K562 (cell line): Measurements from ENCODE around the gene DAPL1. TPM values are rescaled to one million over a fixed set of nuclear protein-coding genes. Genes with fewer than 3 reads are reported as not detected.

Experiments used
- ATAC-seq: fragments of 200-7000 bp; cut with Tn5 transposase; 3 replicates; pipeline ENCODE4 v1.9.1; 2020; ENCODE audit warnings: moderate library complexity
- BruUV-seq: library from RNA; stranded (reverse); fragments of 400-500 nt; replicated peaks from 2 replicates; lab custom pipeline; 2021; lab: Mats Ljungman, UMichigan
- CTCF ChIA-PET: fragments of 300-600 bp; formaldehyde crosslinking; extraction: SDS; loops from one replicate; lab custom pipeline; 2021; ENCODE audit warnings: low intra/inter-chr PET ratio; lab: Yijun Ruan, JAX
- POLR2A ChIA-PET: fragments of 300-600, 350-650 bp; sonication (Branson Sonifier 250); formaldehyde crosslinking; extraction: SDS; loops from one replicate; lab custom pipeline; 2021; ENCODE audit warnings: antibody characterized with exemption, inconsistent platforms; lab: Yijun Ruan, JAX
- DNase-seq, 4 experiments: peaks; one replicate each; pipeline versions ENCODE4 v3.0.0 to v3.0.0-alpha.2; 2011 to 2018; ENCODE audit warnings: low spot score in 3 of 4, mixed read lengths in 3 of 4; ENCODE audit errors: extremely low read depth in 1 of 4
- FAIRE-seq: peaks from 2 replicates; lab custom pipeline; 2011; peaks lifted over from hg19 to GRCh38; lab: Jason Lieb, UNC
- H2AFZ ChIP-seq: 2 replicates; pipeline ENCODE4 v1.6.0; 2011; ENCODE audit warnings: low read depth, low read length, control low read depth, inconsistent platforms
- H3K27ac ChIP-seq: fragments of 200-600 bp; 3 replicates; pipeline ENCODE4 v1.8.0; 2011; ENCODE audit warnings: low read depth, mild to moderate bottlenecking, control low read depth, inconsistent platforms, low read length, moderate library complexity, mixed read lengths; ENCODE audit errors: extremely low read depth
- H3K27me3 ChIP-seq, 2 experiments: fragments of 300-600 bp in 1 of 2; 2 replicates in 1 of 2; 3 replicates in 1 of 2; pipeline versions ENCODE4 v1.6.0 to v1.8.0; 2011; ENCODE audit warnings: inconsistent platforms in 2 of 2, low read length in 2 of 2, mild to moderate bottlenecking in 1 of 2, mixed read lengths in 1 of 2, moderate library complexity in 1 of 2; ENCODE audit not compliant: control insufficient read depth in 2 of 2, insufficient read depth in 2 of 2
- H3K36me3 ChIP-seq: fragments of 300-600 bp; 3 replicates; pipeline ENCODE4 v1.8.0; 2011; ENCODE audit warnings: mild to moderate bottlenecking, low read length, inconsistent platforms; ENCODE audit not compliant: control insufficient read depth, insufficient read depth
- H3K4me1 ChIP-seq, 2 experiments: fragments of 200-600 bp in 1 of 2; replicated peaks in 1 of 2; 2 replicates in 1 of 2; 3 replicates in 1 of 2; pipeline versions ENCODE4 v1.5.1 to v1.8.0; 2011; ENCODE audit warnings: inconsistent platforms in 2 of 2, low read length in 2 of 2, mild to moderate bottlenecking in 1 of 2, mixed read lengths in 1 of 2, moderate library complexity in 1 of 2; ENCODE audit not compliant: control insufficient read depth in 2 of 2, insufficient read depth in 2 of 2
- H3K4me2 ChIP-seq: 2 replicates; pipeline ENCODE4 v1.6.1; 2011; ENCODE audit warnings: low read length, control low read depth, inconsistent platforms, mixed read lengths; ENCODE audit not compliant: insufficient read depth
- H3K4me3 ChIP-seq: fragments of 200-600 bp; sonication (generic), shearing (Covaris generic); 2 replicates; pipeline ENCODE4 v1.5.1; 2016; ENCODE audit warnings: control low read depth, inconsistent platforms
- H3K79me2 ChIP-seq: fragments of 200-600 bp; 3 replicates; pipeline ENCODE4 v1.8.0; 2011; ENCODE audit warnings: low read length, inconsistent platforms; ENCODE audit not compliant: control insufficient read depth, insufficient read depth
- H3K9ac ChIP-seq, 2 experiments: 2 replicates each; pipeline versions ENCODE4 v1.6.0 to v1.6.1; 2011; ENCODE audit warnings: low read depth in 2 of 2, low read length in 2 of 2, control low read depth in 1 of 2, inconsistent platforms in 1 of 2, mild to moderate bottlenecking in 1 of 2, mixed read lengths in 1 of 2; ENCODE audit not compliant: insufficient read depth in 1 of 2
- H3K9me1 ChIP-seq: one replicate; pipeline ENCODE4 v1.6.0; 2011; ENCODE audit warnings: inconsistent platforms, mild to moderate bottlenecking, low read length, moderate library complexity; ENCODE audit not compliant: control insufficient read depth, insufficient read depth
- H3K9me3 ChIP-seq: replicated peaks from 2 replicates; pipeline ENCODE4 v1.5.1; 2011; ENCODE audit warnings: low read depth, low read length, inconsistent platforms; ENCODE audit not compliant: control insufficient read depth, insufficient read depth
- H4K20me1 ChIP-seq: replicated peaks from 2 replicates; pipeline ENCODE4 v1.6.1; 2011; ENCODE audit warnings: low read length, inconsistent platforms, mixed read lengths; ENCODE audit not compliant: control insufficient read depth, insufficient read depth
- FUS ChIP-seq: fragments of 200-400 bp; formaldehyde crosslinking; optimal IDR thresholded peaks from 2 replicates; pipeline ENCODE3; 2017; ENCODE audit warnings: low read depth, low read length
- IRF2 ChIP-seq: sonication (generic); formaldehyde crosslinking; IDR thresholded peaks from 2 replicates; pipeline ENCODE4 v1.8.1; 2022; ENCODE audit warnings: mild to moderate bottlenecking, missing genetic modification reagents
- LCOR ChIP-seq: sonication (generic); formaldehyde crosslinking; IDR thresholded peaks from 2 replicates; pipeline ENCODE4 v1.8.0; 2022; ENCODE audit warnings: mild to moderate bottlenecking, missing genetic modification reagents
- RBM25 ChIP-seq: fragments of 200-400 bp; formaldehyde crosslinking; IDR thresholded peaks from 2 replicates; pipeline ENCODE4 v1.6.1; 2018; ENCODE audit warnings: low read length, low read depth, moderate library complexity; ENCODE audit not compliant: severe bottlenecking
- SNIP1 ChIP-seq: fragments of 450-650 bp; IDR thresholded peaks from 2 replicates; pipeline ENCODE4 v1.7.1; 2017; ENCODE audit warnings: low read depth, mild to moderate bottlenecking
- ZNF239 ChIP-seq: fragments of 250-450 bp; sonication (Bioruptor Pico); IDR thresholded peaks from 2 replicates; pipeline ENCODE4 v1.4.0; 2020; ENCODE audit warnings: mild to moderate bottlenecking
- WGBS: fragments of 100-300 bp; shearing (Covaris generic); methylation state at CpG from one replicate; pipeline ENCODE4 v1.1.6; 2016; ENCODE audit warnings: low coverage, mixed read lengths; ENCODE audit not compliant: insufficient coverage; ENCODE audit errors: missing lambda C conversion rate; 5-methylcytosine and 5-hydroxymethylcytosine counted together
- in situ Hi-C: fragments of 300-500 bp; cut with MboI; formaldehyde crosslinking; loops from 4 replicates; pipeline ENCODE4 v1.15.0; 2018; ENCODE audit warnings: inconsistent platforms, mixed read lengths
- intact Hi-C: fragments of 100-400 bp; cut with micrococcal nuclease; formaldehyde crosslinking; loops from 2 replicates; pipeline ENCODE4 v1.14.2; 2022
- polyA plus RNA-seq, 8 experiments: library from polyadenylated mRNA; depleted of rRNA in 4 of 8; stranded (reverse) in 5 of 8; unstranded in 3 of 8; fragments of >200 nt; fragmentation: Nextera tagmentation in 2 of 8; fragmentation: Illumina TruSeq in 1 of 8; extraction: Ambion mirVana in 2 of 8; extraction: Trizol in 1 of 8; gene quantifications; 2 replicates each; pipeline versions ENCODE4 v1.2.1 to v1.2.3, GENCODE V29; 2011 to 2014; ENCODE audit warnings: inconsistent platforms in 1 of 8, missing spikeins in 1 of 8
- total RNA-seq, 7 experiments: library from RNA; depleted of rRNA in 6 of 7; stranded (reverse); fragments of >200 nt in 6 of 7; fragmentation: Illumina TruSeq in 2 of 7; extraction: Trizol in 2 of 7; gene quantifications; 2 replicates each; pipeline versions ENCODE4 v1.2.1 to v1.2.3, GENCODE V29; 2011 to 2021; ENCODE audit warnings: low replicate concordance in 1 of 7
- TF ChIP-seq, protein P1 (sequence below): sonication (generic); formaldehyde crosslinking; IDR thresholded peaks from 2 replicates; pipeline ENCODE4 v1.8.1; 2023; ENCODE audit warnings: mild to moderate bottlenecking, missing genetic modification reagents

The DAPL1 gene
- total and polyA plus RNA-seq, 9 of the 15 experiments (the other 6 are each of a cell fraction or from before 2014, with no cell fraction given) = not detected

- no peak overlapping the region for H2AFZ ChIP-seq
Observed at GRCh38 chr2:158746488-158746887, 48.6 kb upstream of the DAPL1 start.

GRCh38 chr2:158747281-158747680, 47.8 kb upstream of the DAPL1 start:
- no peak overlapping the region for H3K9ac ChIP-seq
- no peak for DNase-seq
- 0% methylated on average over 2 of the region's 2 CpGs for WGBS
- in situ Hi-C loops = loop anchor here (5.0 to 25.0 kb wide), 3 partner anchors 715 to 1260 kb away; no protein-coding TSS in a partner anchor
- ChIA-PET CTCF (no interaction called here), POLR2A (no interaction called here)
- H3K9me1 ChIP-seq = no peaks in the 10 kb centered on the region
- intact Hi-C loops = loop anchor here (5.0 to 10.0 kb wide), 2 partner anchors 290 to 982 kb away; partner anchors contain the start of genes CCDC148 and PKP4
- H3K4me3 ChIP-seq = no peak overlapping the region
- H3K4me1 ChIP-seq = no peaks in the 10 kb centered on the region; a peak in 2 of 5 replicates
- H3K36me3 ChIP-seq = no peaks in the 10 kb centered on the region
- H3K9me3 ChIP-seq = no peaks in the 10 kb centered on the region
- H3K79me2 ChIP-seq = no peaks in the 10 kb centered on the region
- no peaks in the 10 kb centered on the region for H4K20me1 ChIP-seq
- no peak for ATAC-seq
- BruUV-seq = no TSS peak
- H2AFZ ChIP-seq = no peak overlapping the region
- peaks cover 19 to 34% of the 10 kb centered on the region in 2 experiments for H3K27me3 ChIP-seq
- TF ChIP-seq RBM25 (peak; percentile 36), IRF2 (CRISPR knock-in tag) (no peak), ZNF239 (CRISPR knock-in tag) (peak; percentile 94)
- H3K27ac ChIP-seq = no peak overlapping the region
- no peak for FAIRE-seq
- no peak overlapping the region for H3K4me2 ChIP-seq

More at GRCh38 chr2:158746488-158746887, 48.6 kb upstream of the DAPL1 start:
- no peak for DNase-seq
- peaks cover 21 to 42% of the 10 kb centered on the region in 2 experiments for H3K27me3 ChIP-seq
- H3K9ac ChIP-seq = no peak overlapping the region
- no peak for ATAC-seq
- no peak overlapping the region for H3K27ac ChIP-seq
- H3K4me1 ChIP-seq = no peaks in the 10 kb centered on the region; a peak in 2 of 5 replicates
- no peaks in the 10 kb centered on the region for H3K9me1 ChIP-seq
- 0% methylated on average over 6 of the region's 6 CpGs for WGBS
- H3K36me3 ChIP-seq = no peaks in the 10 kb centered on the region
- in situ Hi-C loops = loop anchor here (5.0 to 25.0 kb wide), 3 partner anchors 714 to 1259 kb away; no protein-coding TSS in a partner anchor
- intact Hi-C loops = loop anchor here (5.0 to 10.0 kb wide), 2 partner anchors 289 to 982 kb away; partner anchors contain the start of genes CCDC148 and PKP4
- TF ChIP-seq LCOR (no peak), SNIP1 (no peak), FUS (no peak)
- TF ChIP-seq, protein P1, sequence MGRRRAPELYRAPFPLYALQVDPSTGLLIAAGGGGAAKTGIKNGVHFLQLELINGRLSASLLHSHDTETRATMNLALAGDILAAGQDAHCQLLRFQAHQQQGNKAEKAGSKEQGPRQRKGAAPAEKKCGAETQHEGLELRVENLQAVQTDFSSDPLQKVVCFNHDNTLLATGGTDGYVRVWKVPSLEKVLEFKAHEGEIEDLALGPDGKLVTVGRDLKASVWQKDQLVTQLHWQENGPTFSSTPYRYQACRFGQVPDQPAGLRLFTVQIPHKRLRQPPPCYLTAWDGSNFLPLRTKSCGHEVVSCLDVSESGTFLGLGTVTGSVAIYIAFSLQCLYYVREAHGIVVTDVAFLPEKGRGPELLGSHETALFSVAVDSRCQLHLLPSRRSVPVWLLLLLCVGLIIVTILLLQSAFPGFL (CRISPR knock-in tag) = no peak
- TF ChIP-seq, all 486 proteins: peak for 0
- CTCF ChIA-PET = interaction anchor here (0.7 kb wide), 1 partner anchor 1444 kb away, joined by 5 read pairs; no protein-coding TSS in a partner anchor
- Histone ChIP-seq H3K4me2 (no peak overlapping the region), H3K9me3 (no peaks in the 10 kb centered on the region), H4K20me1 (no peaks in the 10 kb centered on the region), H3K4me3 (no peak overlapping the region), H3K79me2 (no peaks in the 10 kb centered on the region)
- no peak for FAIRE-seq
- no TSS peak for BruUV-seq
- POLR2A ChIA-PET = no interaction called here
